ENCODE measurements around the gene APPBP2. TPM values are rescaled to one million over a fixed set of nuclear protein-coding genes. Genes with fewer than 3 reads are reported as not detected.
"Not testable (repeated sequence)": the region's sequence is repeated elsewhere in the genome, so short reads cannot be mapped to it uniquely, and the experiment has no call there.

The APPBP2 gene
- total RNA-seq, 4 donors from 2014 or later, result 27.0 to 48.3 (median 39.9) TPM

GRCh38 chr17:60519795-60520194, 6.2 kb downstream of the APPBP2 start:
- no peak for DNase-seq (ENCODE audit: low spot score in 2 of 2)
- H3K4me3 ChIP-seq, result no peak overlapping the region
- 88 to 90% methylated on average over 4 of the region's 4 CpGs for WGBS, 2 donors
- H3K9me3 ChIP-seq, result no peaks in the 10 kb centered on the region
- no peak overlapping the region for H3K27ac ChIP-seq
- TF ChIP-seq CTCF (IDR thresholded peaks at IDR 0.05), result no peak
- no peak for TF ChIP-seq POLR2A (IDR thresholded peaks at IDR 0.05)
- TF ChIP-seq EP300 (IDR thresholded peaks at IDR 0.05), result no peak
- H3K4me1 ChIP-seq, result peaks cover 0 to 78% (median 17%) of the 10 kb centered on the region in 4 donors
- no peaks in the 10 kb centered on the region for H3K27me3 ChIP-seq
- peaks cover 0 to 29% (median 0%) of the 10 kb centered on the region in 3 donors for H3K36me3 ChIP-seq

GRCh38 chr17:60515683-60516082, 10.4 kb downstream of the APPBP2 start:
- not testable (repeated sequence) for DNase-seq (ENCODE audit: low spot score in 2 of 2); H3K9me3 ChIP-seq
- WGBS, 2 donors, result 80 to 98% methylated on average over 6 of the region's 6 CpGs

GRCh38 chr17:60515199-60515598, 10.8 kb downstream of the APPBP2 start:
- H3K36me3 ChIP-seq, result peaks cover 0 to 58% (median 0%) of the 10 kb centered on the region in 3 donors
- DNase-seq (ENCODE audit: low spot score in 2 of 2); H3K9me3 ChIP-seq; H3K27me3 ChIP-seq; H3K27ac ChIP-seq; H3K4me3 ChIP-seq: not testable (repeated sequence)
- 95 to 96% methylated on average over 5 of the region's 5 CpGs for WGBS, 2 donors
- H3K4me1 ChIP-seq, result peaks cover 0 to 50% (median 0%) of the 10 kb centered on the region in 4 donors

More at GRCh38 chr17:60515683-60516082, 10.4 kb downstream of the APPBP2 start:
- H3K4me1 ChIP-seq, result peaks cover 0 to 49% (median 0%) of the 10 kb centered on the region in 4 donors
- H3K27ac ChIP-seq, H3K27me3 ChIP-seq, H3K4me3 ChIP-seq: not testable (repeated sequence)
- peaks cover 0 to 55% (median 0%) of the 10 kb centered on the region in 3 donors for H3K36me3 ChIP-seq

- no peaks in the 10 kb centered on the region for H3K9me3 ChIP-seq
- no peak overlapping the region for H3K27ac ChIP-seq
- H3K36me3 ChIP-seq, result peaks cover 0 to 55% (median 0%) of the 10 kb centered on the region in 3 donors
- no peak overlapping the region for H3K4me3 ChIP-seq
- no peaks in the 10 kb centered on the region for H3K27me3 ChIP-seq
- H3K4me1 ChIP-seq, result peaks cover 0 to 57% (median 0%) of the 10 kb centered on the region in 4 donors
- no peak for DNase-seq (ENCODE audit: low spot score in 2 of 2)
- no peak for TF ChIP-seq CTCF (IDR thresholded peaks at IDR 0.05)
- no peak for TF ChIP-seq POLR2A (IDR thresholded peaks at IDR 0.05)
- WGBS, 2 donors, result 95 to 97% methylated on average over 1 of the region's 1 CpG
Measured at GRCh38 chr17:60514500-60514899, 11.5 kb downstream of the APPBP2 start.

- no peaks in the 10 kb centered on the region for H3K27me3 ChIP-seq
- H3K36me3 ChIP-seq, result peaks cover 0 to 51% (median 0%) of the 10 kb centered on the region in 3 donors
- peaks cover 0 to 61% (median 0%) of the 10 kb centered on the region in 4 donors for H3K4me1 ChIP-seq
- TF ChIP-seq CTCF (IDR thresholded peaks at IDR 0.05), result no peak
- H3K27ac ChIP-seq, result no peak overlapping the region
- H3K9me3 ChIP-seq, result no peaks in the 10 kb centered on the region
- no peak for DNase-seq (ENCODE audit: low spot score in 2 of 2)
- no peak overlapping the region for H3K4me3 ChIP-seq
- 82 to 89% methylated on average over 3 of the region's 3 CpGs for WGBS, 2 donors
Measured at GRCh38 chr17:60514053-60514452, 12.0 kb downstream of the APPBP2 start.

- peaks cover 0 to 59% (median 0%) of the 10 kb centered on the region in 4 donors for H3K4me1 ChIP-seq
- peaks cover 0 to 44% (median 0%) of the 10 kb centered on the region in 3 donors for H3K36me3 ChIP-seq
- WGBS, 2 donors, result 94 to 95% methylated on average over 11 of the region's 11 CpGs
- H3K9me3 ChIP-seq, result no peaks in the 10 kb centered on the region
- TF ChIP-seq POLR2A (IDR thresholded peaks at IDR 0.05), result no peak
- no peak for TF ChIP-seq EP300 (IDR thresholded peaks at IDR 0.05)
- TF ChIP-seq CTCF (IDR thresholded peaks at IDR 0.05), result no peak
- no peaks in the 10 kb centered on the region for H3K27me3 ChIP-seq
- H3K27ac ChIP-seq, result no peak overlapping the region
- no peak for DNase-seq (ENCODE audit: low spot score in 2 of 2)
- H3K4me3 ChIP-seq, result no peak overlapping the region
Measured at GRCh38 chr17:60513014-60513413, 13.0 kb downstream of the APPBP2 start.

All from tibial nerve (tissue), 4 donors.